Globus pallidus (tissue), 1 donor: ENCODE data around the gene LCLAT1.

Experiments used
- DNase-seq: peaks from one replicate; pipeline ENCODE4 v3.0.0-alpha.2; 2015; ENCODE audit warnings: low spot score

Gene LCLAT1

GRCh38 chr2:30675758-30676157, 228.7 kb downstream of the LCLAT1 start:
- DNase-seq: no peak

DNA sequence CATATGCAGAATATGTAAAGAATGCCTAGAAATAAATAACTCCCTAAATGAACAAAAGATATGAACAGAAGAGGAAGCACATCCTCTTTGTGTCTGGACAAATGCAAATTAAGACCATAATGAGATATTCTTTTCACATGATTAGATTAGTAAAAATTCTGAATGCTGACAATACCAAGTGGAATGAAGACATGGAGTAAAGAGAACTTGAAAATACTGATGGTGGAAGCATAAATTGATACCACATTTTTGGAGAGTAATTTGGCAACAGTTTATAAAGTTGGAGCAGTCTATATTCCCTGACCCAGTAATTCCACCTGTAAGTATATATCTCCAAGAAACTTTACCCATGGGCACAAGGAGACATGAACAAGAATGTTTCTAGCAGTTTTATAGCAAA, 230.2 kb downstream of the LCLAT1 start:
- DNase-seq: no peak

- no peak for DNase-seq
Observed at GRCh38 chr2:30677861-30678385, 230.9 kb downstream of the LCLAT1 start.

- DNase-seq: no peak
Observed at GRCh38 chr2:30678410-30679137, 231.5 kb downstream of the LCLAT1 start.

DNA sequence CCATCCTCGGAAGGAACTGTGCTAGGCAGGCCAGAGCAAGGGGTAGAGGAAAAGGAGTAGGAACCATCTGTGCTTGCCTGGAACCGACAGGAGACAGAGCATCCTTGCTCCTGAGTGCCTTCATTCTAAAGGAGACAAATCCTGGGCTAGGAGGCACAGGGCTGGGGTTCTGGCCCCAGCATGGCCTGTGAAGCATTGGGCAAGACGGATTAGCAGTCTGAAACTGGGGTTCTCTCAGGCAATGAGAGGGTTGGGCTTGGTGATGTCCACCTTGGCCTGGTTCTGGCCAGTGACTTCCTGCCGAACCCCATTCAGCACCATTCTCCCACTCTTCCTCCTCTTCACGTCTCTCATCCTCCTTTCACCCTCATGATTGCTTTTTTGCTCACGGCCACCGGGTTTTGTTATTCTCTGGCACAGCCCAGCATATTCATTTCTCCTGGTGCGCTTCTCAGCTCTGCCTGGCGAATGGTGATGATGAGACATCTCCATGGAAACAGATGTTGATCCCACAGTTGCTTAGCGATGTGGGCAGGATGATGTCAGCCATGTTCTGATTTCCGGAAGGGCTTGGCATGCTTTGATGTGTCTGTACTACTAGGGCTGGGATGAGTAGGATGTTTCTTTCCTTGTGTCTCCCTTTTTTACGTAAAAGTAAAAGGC, 232.5 kb downstream of the LCLAT1 start:
- DNase-seq: peak; percentile 43

DNA sequence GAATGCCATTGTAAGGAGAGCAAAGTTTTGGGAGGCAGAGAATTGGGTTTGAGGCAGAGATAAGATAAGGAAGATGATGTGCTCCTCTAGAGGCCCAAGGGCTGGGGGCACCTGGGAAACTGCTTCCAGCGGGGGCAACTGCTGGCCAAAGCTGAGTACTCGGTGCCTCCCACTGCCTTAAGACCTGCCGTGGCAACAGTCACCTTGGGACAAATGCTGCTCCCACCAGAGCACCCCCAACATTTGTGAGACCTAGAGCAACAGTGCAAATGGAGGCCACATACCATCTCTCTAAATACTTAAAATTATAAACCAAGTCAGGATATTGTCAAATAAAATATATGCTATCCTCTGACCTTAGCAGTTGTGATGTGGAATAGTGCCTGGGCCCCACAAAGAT, 233.1 kb downstream of the LCLAT1 start:
- no peak for DNase-seq

- no peak for DNase-seq
Observed at GRCh38 chr2:30681022-30681421, 234.0 kb downstream of the LCLAT1 start.

DNA sequence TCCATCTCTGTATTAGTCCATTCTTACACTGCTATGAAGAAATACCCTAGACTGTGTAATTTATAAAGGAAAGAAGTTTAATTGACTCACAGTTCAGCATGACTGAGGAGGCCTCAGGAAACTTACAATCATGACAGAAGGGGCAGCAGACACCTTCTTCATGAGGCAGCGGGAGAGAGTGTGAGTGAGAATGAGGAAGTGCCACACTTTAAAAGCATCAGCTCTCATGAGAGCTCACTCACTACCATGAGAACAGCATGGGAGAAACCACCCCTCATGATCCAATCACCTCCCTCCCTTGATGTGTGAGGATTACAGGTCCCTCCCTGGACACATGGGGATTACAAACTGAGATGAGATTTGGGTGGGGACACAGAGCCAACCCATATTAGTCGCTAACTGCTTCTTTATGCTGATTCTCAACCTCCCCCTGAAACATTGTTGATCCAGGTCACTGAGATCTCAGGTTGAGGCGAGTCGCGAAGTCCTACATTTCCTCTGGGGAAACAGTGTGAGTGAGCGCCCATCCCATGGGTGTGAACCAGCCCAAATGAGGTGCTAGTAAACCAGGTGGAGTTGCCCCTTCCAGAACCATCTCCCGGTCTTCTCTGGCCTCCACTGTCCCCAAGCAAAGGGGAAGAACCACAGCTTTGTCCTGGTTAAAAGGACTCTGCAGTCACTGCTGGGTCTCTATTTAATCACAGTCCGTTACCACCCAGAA, 236.3 kb downstream of the LCLAT1 start:
- DNase-seq: no peak

DNA sequence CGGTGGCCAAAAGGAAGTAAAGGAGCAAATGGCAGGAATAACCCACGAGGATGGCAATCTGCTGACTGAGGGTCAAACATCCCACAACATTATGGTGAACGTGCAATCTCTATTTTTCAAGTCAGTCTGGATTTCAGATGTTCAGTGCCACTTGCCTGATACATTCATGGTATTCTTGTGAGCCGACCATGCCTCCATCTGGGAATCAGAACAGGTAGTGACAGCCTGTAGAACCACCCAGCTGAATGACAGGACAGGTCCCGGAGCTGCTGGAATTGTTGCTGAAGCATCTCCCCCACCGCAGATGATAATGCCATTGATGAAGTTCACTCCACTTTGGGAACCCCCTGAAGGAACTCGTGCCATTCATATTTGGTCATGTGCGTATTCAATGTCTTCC, 237.0 kb downstream of the LCLAT1 start:
- DNase-seq: no peak

GRCh38 chr2:30684516-30684915, 237.5 kb downstream of the LCLAT1 start:
- DNase-seq: no peak

DNA sequence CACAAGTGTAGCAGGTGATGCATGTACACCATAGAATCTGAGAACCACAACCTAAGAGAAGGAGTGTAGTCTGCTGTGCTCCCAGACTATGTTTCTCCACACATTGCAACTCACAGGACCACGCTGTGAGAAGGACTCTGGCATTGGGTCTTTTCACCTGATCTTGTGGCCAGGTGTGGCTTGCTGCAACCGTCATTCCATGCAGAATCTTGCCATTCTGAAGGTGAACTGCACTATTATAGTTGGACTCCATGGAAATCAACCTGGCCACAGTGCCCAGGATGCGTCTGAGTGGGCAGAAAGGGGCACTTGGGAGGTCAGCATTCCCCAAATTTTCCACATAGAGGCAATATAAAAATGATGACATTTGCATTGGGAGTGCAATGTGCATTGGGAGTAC, 237.9 kb downstream of the LCLAT1 start:
- DNase-seq: no peak

DNA sequence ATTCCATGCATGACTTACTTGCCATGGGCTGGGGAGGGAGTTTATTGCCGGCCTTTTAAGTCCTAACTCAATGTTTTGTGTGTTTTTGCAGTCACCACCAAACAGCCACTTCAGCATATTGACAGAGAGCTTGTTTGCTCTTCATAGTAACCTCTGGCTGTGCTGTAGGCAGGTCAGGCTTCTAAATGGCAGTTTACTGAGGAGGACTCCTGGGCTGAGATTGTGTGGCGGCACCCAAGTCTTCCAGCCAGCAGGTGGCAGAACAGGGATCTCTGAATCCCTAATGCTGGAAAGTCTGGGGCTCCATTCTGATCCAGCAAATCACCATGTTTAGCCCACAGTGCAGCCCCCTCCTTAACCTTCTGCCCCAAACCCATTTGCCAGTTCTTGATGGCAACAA, 239.0 kb downstream of the LCLAT1 start:
- DNase-seq: no peak

DNA sequence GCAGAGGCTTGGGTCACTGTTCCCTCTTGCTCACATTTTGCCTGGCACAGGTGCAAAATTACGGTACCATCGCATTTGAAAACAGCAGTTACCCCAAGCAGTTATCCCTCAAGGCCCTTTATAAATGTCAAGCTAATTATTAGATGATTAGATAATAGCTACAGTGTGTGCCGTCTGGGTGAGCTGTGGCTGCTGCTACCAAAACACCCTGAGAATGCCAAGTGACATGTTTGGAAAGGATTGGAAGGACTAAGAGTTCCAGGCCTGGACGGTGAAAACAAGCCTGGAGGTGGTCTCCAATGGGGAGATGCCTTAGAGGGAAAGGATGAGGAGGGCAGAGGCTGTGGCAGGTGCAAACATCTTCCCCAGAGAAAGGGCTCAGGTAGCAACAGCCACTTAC, 239.6 kb downstream of the LCLAT1 start:
- no peak for DNase-seq

DNA sequence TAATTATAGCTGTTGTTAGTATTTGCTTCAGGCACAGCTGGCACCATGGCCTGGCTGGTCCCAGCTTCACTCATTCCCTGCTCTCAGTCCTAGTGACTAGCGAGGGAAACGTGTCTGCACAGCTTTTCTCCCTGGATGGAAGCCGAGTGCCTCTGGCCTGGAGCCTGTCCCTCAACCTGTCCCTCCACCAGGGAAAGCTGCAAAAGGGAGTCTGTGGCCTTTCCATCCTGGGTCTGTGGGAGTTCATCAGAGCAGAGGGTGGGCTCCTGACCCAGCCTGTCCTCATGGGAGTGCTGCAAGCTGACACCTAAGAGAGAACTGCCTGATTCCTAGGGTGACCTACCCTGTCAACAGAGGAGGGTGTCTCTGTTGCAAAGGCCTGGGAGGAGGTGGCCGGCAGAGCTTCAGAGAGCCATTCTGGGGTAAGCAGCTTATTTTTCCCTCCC, 241.9 kb downstream of the LCLAT1 start:
- no peak for DNase-seq

DNA sequence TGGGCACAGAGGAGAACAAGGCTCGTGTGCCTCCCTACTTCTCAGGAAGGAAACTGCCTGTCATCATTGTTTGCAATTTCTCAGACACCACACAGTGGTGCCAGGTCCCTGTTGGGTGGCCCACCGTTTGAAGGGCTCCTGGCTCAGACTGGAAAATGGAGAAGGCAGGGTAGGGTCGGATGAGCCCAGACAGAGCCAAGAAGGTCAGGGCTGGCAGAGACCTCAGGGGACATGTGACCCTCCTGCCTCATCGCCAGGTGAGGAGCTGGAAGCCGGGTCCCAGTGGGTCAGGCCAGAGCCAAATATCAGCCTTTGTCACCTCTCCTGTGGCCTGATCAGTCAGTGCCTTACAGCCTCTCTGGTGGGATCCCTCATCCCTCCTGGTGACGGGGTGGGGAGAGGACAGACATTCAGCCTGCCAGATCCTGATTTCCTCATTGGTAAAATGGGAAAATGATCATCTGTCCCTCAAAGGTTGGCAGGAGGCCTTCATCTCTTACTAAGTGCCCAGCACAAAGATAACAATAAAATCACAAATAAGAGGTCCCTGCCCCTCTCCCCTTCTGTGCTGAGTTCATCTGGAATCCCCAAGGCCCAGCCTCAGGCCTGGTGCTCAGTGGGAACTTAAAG, 242.6 kb downstream of the LCLAT1 start:
- no peak for DNase-seq

DNA sequence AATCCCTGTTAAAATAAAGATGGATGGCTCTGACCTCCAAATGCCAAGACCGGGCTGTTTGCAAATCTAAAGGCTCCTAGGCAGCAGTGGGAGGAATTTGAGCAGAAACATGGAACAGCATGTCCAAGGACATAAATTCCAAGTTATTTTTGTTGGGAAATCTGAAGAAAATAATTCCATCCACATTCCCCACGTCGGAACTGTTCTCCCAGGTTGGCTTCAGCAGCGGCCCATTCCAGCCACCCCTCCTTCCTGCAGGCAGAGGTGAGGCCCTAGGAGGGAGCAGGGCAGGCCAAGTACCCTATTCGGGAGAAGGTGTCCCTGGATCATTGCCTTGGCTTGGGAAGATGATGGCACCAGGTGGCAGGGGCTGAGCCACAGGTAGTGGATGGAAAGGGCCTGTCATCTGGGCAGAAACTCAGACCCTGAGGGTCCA, 243.1 kb downstream of the LCLAT1 start:
- DNase-seq: no peak

DNA sequence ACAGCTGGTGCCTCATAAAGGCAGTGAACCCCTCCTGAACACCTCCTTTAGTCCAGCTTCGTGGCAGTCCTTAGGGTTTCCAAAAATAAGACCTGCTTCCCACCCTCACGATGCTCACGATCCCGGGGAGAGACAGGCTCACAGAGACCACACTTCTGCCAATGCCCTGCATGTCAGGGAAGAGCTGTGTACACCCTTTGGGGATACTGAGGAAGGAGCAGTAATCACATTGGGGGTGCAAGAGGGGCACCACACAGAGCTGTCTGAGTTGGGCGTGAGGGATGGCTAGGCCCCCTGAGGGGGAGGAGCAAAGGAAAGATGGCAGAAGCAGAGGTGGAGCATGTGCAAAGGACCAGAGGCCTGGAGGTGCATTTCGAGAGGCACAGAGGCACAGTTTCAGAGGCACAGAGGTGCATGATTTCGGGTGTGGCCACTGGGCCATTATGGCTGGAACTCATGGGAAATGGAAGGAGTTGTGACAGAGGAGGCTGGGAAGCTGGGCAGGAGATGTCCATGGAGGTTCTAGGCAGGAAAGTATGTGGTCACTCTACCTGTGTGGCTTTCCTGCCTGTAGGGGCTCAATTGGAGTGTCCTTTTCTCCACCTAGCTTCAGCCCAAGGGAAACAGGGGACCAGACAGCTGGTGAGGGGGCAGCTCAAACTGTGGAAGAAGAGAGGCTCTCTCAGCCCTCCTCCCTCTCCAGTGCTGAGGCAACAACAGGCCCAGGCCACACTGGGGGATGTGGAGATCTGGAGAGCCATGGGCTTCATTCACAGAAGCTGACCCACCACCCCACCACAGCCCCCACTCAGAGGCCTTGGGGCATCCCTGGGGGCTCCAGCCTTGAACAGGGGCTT, 244.3 kb downstream of the LCLAT1 start:
- no peak for DNase-seq

DNA sequence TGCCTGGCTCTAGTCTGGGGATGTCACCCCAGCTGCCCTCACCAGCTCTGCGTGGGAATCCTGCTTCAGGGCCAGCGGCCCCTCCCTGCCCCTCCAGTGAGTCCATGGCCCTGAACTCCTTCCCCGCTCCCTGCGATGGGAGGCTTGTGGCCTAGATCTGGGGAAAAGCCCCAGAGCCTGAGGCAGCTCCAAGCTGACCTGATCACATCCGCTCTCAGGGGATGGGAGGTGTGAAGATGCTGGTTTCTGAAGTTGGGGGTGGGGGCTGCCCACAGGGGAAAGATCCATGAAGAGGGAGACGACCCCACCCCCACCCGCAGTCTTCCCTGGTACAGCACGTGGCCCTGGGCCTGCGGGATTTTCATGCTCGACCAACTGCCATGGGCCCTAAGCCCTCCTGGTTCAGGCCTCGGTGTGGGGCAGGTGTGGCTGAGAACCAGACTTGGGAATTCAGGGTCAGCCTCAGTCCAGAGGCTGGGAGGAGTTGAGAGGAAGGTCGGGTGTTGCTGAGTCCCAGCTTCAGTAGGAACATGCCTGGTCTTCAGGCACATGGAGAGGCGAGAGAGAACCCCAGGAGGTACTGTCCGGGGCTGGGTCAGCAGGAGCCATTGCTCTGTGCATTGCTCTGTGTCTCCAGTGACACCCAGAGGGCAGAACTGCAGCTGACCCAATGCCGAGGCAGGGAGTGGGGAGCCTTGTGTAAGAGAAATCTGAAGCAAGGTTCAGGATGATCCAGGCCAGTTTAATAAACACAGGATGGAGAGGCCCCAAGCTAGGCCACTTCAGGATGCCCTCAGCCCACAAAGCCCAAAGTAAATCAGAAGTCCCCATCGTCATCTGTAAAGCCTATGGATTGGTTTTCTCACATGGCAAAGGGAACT, 245.1 kb downstream of the LCLAT1 start:
- DNase-seq: no peak

- no peak for DNase-seq
Observed at GRCh38 chr2:30692829-30693275, 245.8 kb downstream of the LCLAT1 start.
